Endothelial cell of umbilical vein (primary cell): Measurements from ENCODE around the gene PPP3CA. TPM values are rescaled to one million over a fixed set of nuclear protein-coding genes. Genes with fewer than 3 reads are reported as not detected.

Experiments used
- BruUV-seq: library from RNA; stranded (reverse); fragments of 400-500 nt; replicated peaks from 2 replicates; lab custom pipeline; 2021; lab: Mats Ljungman, UMichigan
- CTCF ChIA-PET: fragments of 300-600, 350-600 bp; sonication (Branson Sonifier 250); formaldehyde crosslinking; loops from one replicate; lab custom pipeline; 2021; ENCODE audit warnings: antibody characterized with exemption, inconsistent platforms; lab: Charles Lee
- POLR2A ChIA-PET: fragments of 300-600, 350-600 bp; sonication (Branson Sonifier 250); formaldehyde crosslinking; loops from one replicate; lab custom pipeline; 2021; ENCODE audit warnings: antibody characterized with exemption, inconsistent platforms; lab: Charles Lee
- DNase-seq: peaks from one replicate; pipeline ENCODE4 v3.0.0-alpha.2; 2011; ENCODE audit warnings: low read depth, low spot score
- FAIRE-seq: peaks from 2 replicates; lab custom pipeline; 2011; peaks lifted over from hg19 to GRCh38; lab: Jason Lieb, UNC
- H2AFZ ChIP-seq: 2 replicates; pipeline ENCODE4 v1.6.0; 2012; ENCODE audit warnings: low read depth, low read length, control low read depth, inconsistent platforms
- H3K27ac ChIP-seq: 2 replicates; pipeline ENCODE4 v1.5.1; 2011; ENCODE audit warnings: low read depth, mild to moderate bottlenecking, control low read depth, low read length, moderate library complexity; ENCODE audit not compliant: insufficient read depth
- H3K27me3 ChIP-seq, 2 experiments: 2 replicates each; pipeline versions ENCODE4 v1.6.0 to v1.6.1; 2011; ENCODE audit warnings: low read length in 2 of 2, mixed read lengths in 1 of 2; ENCODE audit not compliant: control insufficient read depth in 2 of 2, insufficient read depth in 2 of 2
- H3K36me3 ChIP-seq, 2 experiments: 2 replicates in 1 of 2; 3 replicates in 1 of 2; pipeline ENCODE4 v1.5.1; 2011; ENCODE audit warnings: low read length in 2 of 2, mild to moderate bottlenecking in 1 of 2, moderate library complexity in 1 of 2; ENCODE audit not compliant: control insufficient read depth in 2 of 2, insufficient read depth in 2 of 2; ENCODE audit errors: extremely low read depth in 1 of 2
- H3K4me1 ChIP-seq: 3 replicates; pipeline ENCODE4 v1.5.1; 2011; ENCODE audit warnings: mild to moderate bottlenecking, low read length; ENCODE audit not compliant: control insufficient read depth, insufficient read depth; ENCODE audit errors: extremely low read depth
- H3K4me2 ChIP-seq: 2 replicates; pipeline ENCODE4 v1.6.1; 2011; ENCODE audit warnings: low read length, control low read depth, mixed read lengths; ENCODE audit not compliant: insufficient read depth
- H3K4me3 ChIP-seq, 3 experiments: fragments of 200-600 bp in 1 of 3; sonication (generic), shearing (Covaris generic) in 1 of 3; replicated peaks in 1 of 3; 2 replicates each; pipeline ENCODE4 v1.5.1; 2011 to 2016; ENCODE audit warnings: control low read depth in 3 of 3, low read length in 3 of 3, mild to moderate bottlenecking in 2 of 3, inconsistent platforms in 1 of 3, low read depth in 1 of 3, moderate library complexity in 1 of 3; ENCODE audit not compliant: insufficient read depth in 1 of 3
- H3K79me2 ChIP-seq: 2 replicates; pipeline ENCODE4 v1.6.0; 2012; ENCODE audit warnings: low read length, inconsistent platforms; ENCODE audit not compliant: control insufficient read depth, insufficient read depth
- H3K9ac ChIP-seq: replicated peaks from 2 replicates; pipeline ENCODE3; 2011; ENCODE audit warnings: low read length, control low read depth; ENCODE audit not compliant: insufficient read depth; ENCODE audit errors: extremely low read depth
- H3K9me1 ChIP-seq: replicated peaks from 3 replicates; pipeline ENCODE4 v1.6.0; 2011; ENCODE audit warnings: mild to moderate bottlenecking, low read length; ENCODE audit not compliant: control insufficient read depth, insufficient read depth; ENCODE audit errors: extremely low read depth
- H3K9me3 ChIP-seq: replicated peaks from 2 replicates; pipeline ENCODE4 v1.5.1; 2012; ENCODE audit warnings: low read length, inconsistent platforms; ENCODE audit not compliant: control insufficient read depth, insufficient read depth
- H4K20me1 ChIP-seq: replicated peaks from 2 replicates; pipeline ENCODE3; 2011; ENCODE audit warnings: mild to moderate bottlenecking, low read length; ENCODE audit not compliant: control insufficient read depth, insufficient read depth; ENCODE audit errors: extremely low read depth
- CTCF ChIP-seq, 2 donors: IDR thresholded peaks; 1 replicate in 1 of 2; 2 replicates in 1 of 2; pipeline ENCODE4 v1.5.1; 2011; ENCODE audit warnings: low read length in 2 of 2, mild to moderate bottlenecking in 2 of 2, moderate library complexity in 2 of 2, control low read depth in 1 of 2, inconsistent platforms in 1 of 2, low read depth in 1 of 2; ENCODE audit not compliant: insufficient read depth in 1 of 2; ENCODE audit errors: extremely low read depth in 1 of 2
- EZH2 ChIP-seq: IDR thresholded peaks from 2 replicates; pipeline ENCODE4 v1.6.1; 2012; ENCODE audit warnings: borderline replicate concordance, low read depth, mild to moderate bottlenecking, moderate library complexity, low read length, inconsistent platforms; ENCODE audit not compliant: severe bottlenecking
- FOS ChIP-seq: IDR thresholded peaks from 2 replicates; pipeline ENCODE4 v1.6.1; 2011; ENCODE audit warnings: mild to moderate bottlenecking, low read length, moderate library complexity, borderline replicate concordance; ENCODE audit not compliant: insufficient read depth
- GATA2 ChIP-seq: IDR thresholded peaks from 2 replicates; pipeline ENCODE4 v1.7.0; 2011; ENCODE audit warnings: low read depth, mild to moderate bottlenecking, moderate library complexity, mixed read lengths, low read length; ENCODE audit not compliant: insufficient read length, insufficient read depth
- JUN ChIP-seq: IDR thresholded peaks from 2 replicates; pipeline ENCODE4 v1.6.1; 2011; ENCODE audit warnings: borderline replicate concordance, low read depth; ENCODE audit not compliant: insufficient read length, insufficient read depth
- MAX ChIP-seq: IDR thresholded peaks from 2 replicates; pipeline ENCODE4 v1.6.1; 2011; ENCODE audit not compliant: insufficient read depth, insufficient read length
- MYC ChIP-seq: IDR thresholded peaks from one replicate; pipeline ENCODE4 v1.6.1; 2011; ENCODE audit warnings: mild to moderate bottlenecking, low read depth, low read length
- POLR2A ChIP-seq: IDR thresholded peaks from 2 replicates; pipeline ENCODE4 v1.6.1; 2012; ENCODE audit warnings: low read depth, mild to moderate bottlenecking, control low read depth, low read length
- POLR2AphosphoS5 ChIP-seq: IDR thresholded peaks from 2 replicates; pipeline ENCODE4 v1.6.1; 2012; ENCODE audit warnings: low read depth, mild to moderate bottlenecking, control low read depth, low read length, moderate library complexity; ENCODE audit not compliant: insufficient read depth
- dilution Hi-C: fragments of 300-500 bp; cut with MboI; formaldehyde crosslinking; loops from one replicate; pipeline ENCODE4 v1.15.0; 2019; ENCODE audit warnings: low sequenced_read_pairs; ENCODE audit not compliant: extremely low pct_ligation_motif_present
- intact Hi-C: fragments of 100-400 bp; cut with micrococcal nuclease; formaldehyde crosslinking; loops from one replicate; pipeline ENCODE4 v1.10.0; 2022
- polyA plus RNA-seq, 4 experiments: library from polyadenylated mRNA; depleted of rRNA in 3 of 4; stranded (reverse) in 3 of 4; unstranded in 1 of 4; fragments of >200 nt; gene quantifications; 2 replicates each; pipeline versions ENCODE4 v1.2.1 to v1.2.3, GENCODE V29; 2011 to 2012; ENCODE audit warnings: missing spikeins in 1 of 4
- total RNA-seq: library from RNA; stranded (reverse); gene quantifications from 2 replicates; pipeline ENCODE4 v1.2.3, GENCODE V29; 2021

The PPP3CA gene
- total and polyA plus RNA-seq, 2 donors (not counting 3 experiments of a cell fraction or from before 2014, with no cell fraction given): 7.0 to 43.3 TPM

GRCh38 chr4:101022151-101023024 lies 324.9 kb downstream of the PPP3CA start:
- no peak overlapping the region for H3K4me3 ChIP-seq
- H3K27ac ChIP-seq: peak overlapping the region; percentile 88
- H3K27me3 ChIP-seq: no peaks in the 10 kb centered on the region
- H3K9ac ChIP-seq: no peak overlapping the region
- H4K20me1 ChIP-seq: no peaks in the 10 kb centered on the region
- FAIRE-seq (no peak), DNase-seq (peak; percentile 56)
- no peaks in the 10 kb centered on the region for H3K79me2 ChIP-seq
- BruUV-seq: no TSS peak
- ChIA-PET POLR2A (no interaction called here), CTCF (interaction anchor here (0.6 to 1.6 kb wide), 2 partner anchors 81 to 132 kb away, joined by 3 to 5 read pairs; no protein-coding TSS in a partner anchor)
- peak overlapping the region; percentile 47 for H3K4me2 ChIP-seq
- dilution Hi-C loops (no loop called here), intact Hi-C loops (loop anchor here (5.0 to 10.0 kb wide), 3 partner anchors 325 to 1078 kb away; partner anchors contain the start of genes DNAJB14 and PPP3CA)
- H3K4me1 ChIP-seq: peaks cover 35% of the 10 kb centered on the region
- H3K36me3 ChIP-seq: no peaks in the 10 kb centered on the region
- no peak overlapping the region for H2AFZ ChIP-seq
- H3K9me1 ChIP-seq: no peaks in the 10 kb centered on the region
- TF ChIP-seq FOS: peak; percentile 29
- no peak for TF ChIP-seq EZH2
- H3K9me3 ChIP-seq: no peaks in the 10 kb centered on the region

- Histone ChIP-seq H2AFZ (no peak overlapping the region), H3K9ac (peak overlapping the region; percentile 39), H3K4me2 (peak overlapping the region; percentile 58), H3K4me3 (no peak overlapping the region), H3K79me2 (no peaks in the 10 kb centered on the region), H3K4me1 (peaks cover 35% of the 10 kb centered on the region), H3K36me3 (no peaks in the 10 kb centered on the region), H3K9me3 (no peaks in the 10 kb centered on the region), H3K9me1 (no peaks in the 10 kb centered on the region), H4K20me1 (no peaks in the 10 kb centered on the region), H3K27ac (peak overlapping the region; percentile 88), H3K27me3 (no peaks in the 10 kb centered on the region)
- DNase-seq (peak; percentile 94), FAIRE-seq (peak; percentile 91)
- intact Hi-C loops: loop anchor here (1.0 to 10.0 kb wide), 6 partner anchors 16 to 1076 kb away; partner anchors contain the start of genes DNAJB14 and PPP3CA
- ChIA-PET CTCF (interaction anchor here (1.0 to 2.2 kb wide), 5 partner anchors 11 to 83 kb away, joined by 3 to 7 read pairs (median 3); no protein-coding TSS in a partner anchor), POLR2A (no interaction called here)
- no TSS peak for BruUV-seq
- dilution Hi-C loops: no loop called here
- TF ChIP-seq POLR2A (no peak), MYC (no peak), MAX (no peak), POLR2AphosphoS5 (peak; percentile 85), GATA2 (peak; percentile 80), JUN (peak; percentile 98), EZH2 (no peak), CTCF (IDR thresholded peaks at IDR 0.05; ENCODE audit: extremely low read depth in 1 of 2, insufficient read depth in 1 of 2, low read depth in 1 of 2, low read length in 2 of 2) (no peak), FOS (peak; percentile 91)
Observed at GRCh38 chr4:101020956-101021355, 326.4 kb downstream of the PPP3CA start.
